ENCODE measurements around the gene RDH13.
"Not testable (repeated sequence)": the region's sequence is repeated elsewhere in the genome, so short reads cannot be mapped to it uniquely, and the experiment has no call there.

The RDH13 gene

DNA sequence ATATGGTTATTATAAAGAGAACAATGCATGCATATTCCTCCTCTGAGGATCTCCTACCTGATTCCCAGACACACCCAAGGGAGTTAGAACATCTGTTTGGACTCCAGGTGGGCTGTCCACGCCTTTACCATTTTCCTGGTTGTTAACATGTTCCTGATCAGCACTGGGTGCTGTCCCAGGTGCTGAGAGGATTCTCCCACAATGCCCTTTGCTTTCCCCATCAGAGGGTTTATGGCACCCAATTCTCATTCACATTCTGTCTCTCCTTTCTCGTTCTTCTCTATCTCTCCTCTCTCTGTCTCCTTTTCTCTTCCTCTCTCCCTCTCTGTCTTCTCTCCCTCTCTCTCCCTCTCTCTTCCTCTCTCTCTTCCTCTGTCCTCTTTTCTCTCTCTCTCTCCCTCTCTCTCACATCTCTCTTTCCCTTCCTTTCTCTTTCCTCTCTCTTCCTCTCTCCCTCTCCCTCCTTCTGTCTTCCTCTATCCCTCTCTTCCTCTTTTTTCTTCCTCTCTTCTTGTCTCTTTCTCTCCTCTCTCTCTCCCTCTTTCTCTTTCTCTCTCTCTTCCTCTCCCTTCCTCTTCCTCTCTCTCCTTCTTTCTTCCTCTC lies 3.3 kb upstream of the RDH13 start:
- no peaks in the 10 kb centered on the region for H3K4me1 ChIP-seq
- H3K9me3 ChIP-seq: no peaks in the 10 kb centered on the region
- peaks cover 49% of the 10 kb centered on the region for H3K27me3 ChIP-seq
- H3K4me3 ChIP-seq (ENCODE audit: low read depth, low read length): no peak overlapping the region
- H3K36me3 ChIP-seq: no peaks in the 10 kb centered on the region
- no peak for TF ChIP-seq CTCF (IDR thresholded peaks at IDR 0.05; ENCODE audit: low read depth, low read length)
- no peak for DNase-seq

- not testable (repeated sequence) for H3K36me3 ChIP-seq; H3K9me3 ChIP-seq; H3K4me3 ChIP-seq (ENCODE audit: low read depth, low read length); H3K4me1 ChIP-seq; DNase-seq
- H3K27me3 ChIP-seq: peaks cover 42% of the 10 kb centered on the region
Measured at GRCh38 chr19:55065516-55065915, 2.6 kb upstream of the RDH13 start.

GRCh38 chr19:55063492-55063843 lies 520 bp upstream of the RDH13 start:
- no peak for DNase-seq
- H3K4me1 ChIP-seq: no peaks in the 10 kb centered on the region
- TF ChIP-seq CTCF (IDR thresholded peaks at IDR 0.05; ENCODE audit: low read depth, low read length): no peak
- peaks cover 26% of the 10 kb centered on the region for H3K27me3 ChIP-seq
- no peaks in the 10 kb centered on the region for H3K9me3 ChIP-seq
- peaks cover 4% of the 10 kb centered on the region; the same call in 1 of the 2 replicates for H3K36me3 ChIP-seq
- no peak overlapping the region for H3K4me3 ChIP-seq (ENCODE audit: low read depth, low read length)

DNA sequence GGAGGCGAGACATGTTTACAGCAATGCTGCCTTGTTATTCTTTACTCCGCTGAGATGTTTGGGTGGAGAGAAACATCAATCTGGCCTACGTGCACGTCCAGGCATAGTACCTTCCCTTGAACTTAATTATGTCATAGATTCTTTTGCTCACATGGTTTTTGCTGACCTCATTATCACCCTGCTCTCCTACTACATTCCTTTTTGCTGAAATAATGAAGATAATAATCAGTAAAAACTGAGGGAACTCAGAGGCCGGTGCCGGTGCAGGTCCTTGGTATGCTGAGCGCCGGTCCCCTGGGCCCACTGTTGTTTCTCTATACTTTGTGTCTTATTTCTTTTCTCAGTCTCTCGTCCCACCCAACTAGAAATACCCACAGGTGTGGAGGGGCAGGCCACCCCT lies 2.7 kb downstream of the RDH13 start:
- peaks cover 26% of the 10 kb centered on the region for H3K36me3 ChIP-seq
- not testable (repeated sequence) for H3K27me3 ChIP-seq; H3K4me3 ChIP-seq (ENCODE audit: low read depth, low read length); DNase-seq; H3K4me1 ChIP-seq; H3K9me3 ChIP-seq

DNA sequence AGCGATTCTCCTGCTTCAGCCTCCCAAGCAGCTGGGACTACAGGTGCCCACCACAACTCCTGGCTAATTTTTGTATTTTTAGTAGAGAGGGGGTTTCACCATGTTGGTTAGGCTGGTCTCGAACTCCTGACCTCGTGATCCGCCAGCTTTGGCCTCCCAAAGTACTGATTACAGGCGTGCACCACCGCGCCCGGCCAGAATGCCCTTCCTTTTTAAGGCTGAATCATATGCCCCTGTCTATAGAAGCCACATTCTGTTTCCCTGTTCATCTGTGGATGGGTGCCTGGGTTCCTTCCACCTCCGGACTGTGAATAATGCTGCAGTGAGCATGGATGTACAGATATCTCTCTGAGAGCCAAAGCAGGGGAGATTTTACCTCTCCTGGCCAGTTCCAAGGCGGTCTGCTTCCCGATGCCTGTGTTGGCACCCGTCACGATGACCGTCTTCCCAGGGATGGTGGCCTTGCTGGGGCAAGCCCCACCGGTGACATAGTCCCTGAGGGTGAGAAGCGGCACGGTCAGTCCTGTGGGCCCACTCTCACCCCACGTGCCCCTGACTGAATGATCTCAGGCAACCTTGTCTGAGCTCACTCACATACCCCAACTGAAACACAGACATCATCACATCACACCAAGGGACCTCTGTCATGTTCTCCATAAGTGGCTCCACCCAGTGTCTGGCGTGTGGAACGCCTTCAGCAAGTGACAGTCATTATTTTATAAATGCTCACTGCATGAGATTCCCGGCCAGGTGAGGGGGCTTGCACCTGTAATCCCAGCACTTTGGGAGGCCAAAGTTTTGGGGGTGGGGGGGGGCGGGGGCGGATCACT lies 4.0 kb downstream of the RDH13 start:
- H3K4me1 ChIP-seq: no peaks in the 10 kb centered on the region
- peaks cover 4% of the 10 kb centered on the region; the same call in 1 of the 2 replicates for H3K27me3 ChIP-seq
- TF ChIP-seq CTCF (IDR thresholded peaks at IDR 0.05; ENCODE audit: low read depth, low read length): no peak
- no peak overlapping the region for H3K4me3 ChIP-seq (ENCODE audit: low read depth, low read length)
- no peak for DNase-seq
- peaks cover 31% of the 10 kb centered on the region for H3K36me3 ChIP-seq
- no peaks in the 10 kb centered on the region for H3K9me3 ChIP-seq

DNA sequence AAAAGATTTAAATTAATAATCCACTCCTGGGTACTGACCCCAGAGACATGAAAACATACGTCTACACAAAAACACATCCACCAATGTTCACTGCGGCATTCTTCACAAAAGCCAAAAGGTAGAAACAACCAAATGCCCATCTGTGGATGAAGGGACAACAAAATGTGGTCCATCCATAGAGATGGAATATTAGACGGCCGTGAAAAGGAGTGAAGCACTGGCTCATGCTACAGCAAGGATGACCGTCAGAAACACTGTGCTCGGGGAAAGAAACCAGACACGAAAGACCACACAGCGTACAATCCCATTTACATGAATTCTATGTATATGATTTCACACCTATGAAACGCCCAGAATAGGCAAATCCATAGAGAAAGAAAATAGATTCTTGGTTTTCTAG lies 6.1 kb downstream of the RDH13 start:
- Histone ChIP-seq H3K36me3 (peaks cover 38% of the 10 kb centered on the region), H3K4me3 (ENCODE audit: low read depth, low read length) (no peak overlapping the region), H3K27me3 (no peaks in the 10 kb centered on the region), H3K9me3 (no peaks in the 10 kb centered on the region), H3K4me1 (no peaks in the 10 kb centered on the region)
- no peak for DNase-seq
- no peak for TF ChIP-seq CTCF (IDR thresholded peaks at IDR 0.05; ENCODE audit: low read depth, low read length)

GRCh38 chr19:55053735-55054134 lies 9.2 kb downstream of the RDH13 start:
- no peak for TF ChIP-seq CTCF (IDR thresholded peaks at IDR 0.05; ENCODE audit: low read depth, low read length)
- Histone ChIP-seq H3K27me3 (no peaks in the 10 kb centered on the region), H3K36me3 (peaks cover 37% of the 10 kb centered on the region), H3K4me1 (no peaks in the 10 kb centered on the region), H3K4me3 (ENCODE audit: low read depth, low read length) (no peak overlapping the region), H3K9me3 (no peaks in the 10 kb centered on the region)
- DNase-seq: no peak
